HG03066 (cell line): ENCODE data around the gene MORN3.
"Not testable (repeated sequence)": the region's sequence is repeated elsewhere in the genome, so short reads cannot be mapped to it uniquely, and the experiment has no call there.

Experiments
- ATAC-seq: cut with Tn5 transposase; IDR thresholded peaks from one replicate; pipeline ENCODE4 v1.9.1; 2021; ENCODE audit warnings: low read depth; ENCODE audit not compliant: unreplicated experiment

MORN3 gene

DNA sequence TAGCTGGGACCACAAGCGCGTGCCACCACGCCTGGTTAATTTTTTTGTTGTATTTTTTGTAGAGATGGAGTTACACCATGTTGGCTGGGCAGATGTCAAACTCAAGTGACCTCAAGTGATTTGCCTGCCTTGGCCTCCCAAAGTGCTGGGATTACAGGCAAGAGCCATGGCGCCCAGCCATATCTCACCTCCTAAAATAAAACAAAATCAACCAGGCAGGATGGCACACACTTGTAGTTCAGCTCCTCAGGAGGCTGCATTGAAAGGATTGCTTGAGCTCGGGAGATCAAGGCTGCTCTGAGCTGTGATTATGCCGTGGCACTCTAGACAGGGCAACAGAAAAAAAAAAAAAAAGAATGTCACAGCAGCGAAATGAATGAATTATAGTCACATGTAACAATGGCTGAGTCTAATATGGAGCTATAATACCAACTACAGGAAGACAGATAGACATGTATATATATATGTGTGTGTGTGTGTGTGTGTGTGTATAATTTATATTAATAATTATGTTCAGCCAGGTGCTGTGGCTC, 23.8 kb upstream of the MORN3 start:
- no peak for ATAC-seq

GRCh38 chr12:121692744-121693143, 23.3 kb upstream of the MORN3 start:
- not testable (repeated sequence) for ATAC-seq

- no peak for ATAC-seq
These were observed 20.0 kb upstream of the MORN3 start for GRCh38 chr12:121689430-121689829.

DNA sequence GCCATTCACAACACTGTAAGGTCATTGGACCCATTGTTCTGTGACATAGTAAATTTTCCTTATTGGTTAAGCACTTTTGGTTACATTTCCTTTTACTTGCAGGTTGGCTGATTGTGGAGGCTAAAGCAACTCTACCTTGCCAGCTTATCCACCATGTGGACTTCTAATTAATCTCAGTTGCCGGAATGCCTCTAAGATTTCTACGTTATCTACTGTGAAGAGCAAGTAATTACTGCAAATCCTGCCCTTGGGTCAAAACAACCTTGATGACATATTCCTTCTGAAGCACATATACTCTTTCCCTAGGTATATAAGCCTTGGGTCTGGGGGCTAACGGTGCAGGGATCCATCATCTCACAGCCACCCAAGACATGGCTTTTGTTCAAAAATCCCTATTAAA, 19.5 kb upstream of the MORN3 start:
- ATAC-seq: no peak

- not testable (repeated sequence) for ATAC-seq
These were observed 10.3 kb upstream of the MORN3 start for GRCh38 chr12:121679661-121680197.

DNA sequence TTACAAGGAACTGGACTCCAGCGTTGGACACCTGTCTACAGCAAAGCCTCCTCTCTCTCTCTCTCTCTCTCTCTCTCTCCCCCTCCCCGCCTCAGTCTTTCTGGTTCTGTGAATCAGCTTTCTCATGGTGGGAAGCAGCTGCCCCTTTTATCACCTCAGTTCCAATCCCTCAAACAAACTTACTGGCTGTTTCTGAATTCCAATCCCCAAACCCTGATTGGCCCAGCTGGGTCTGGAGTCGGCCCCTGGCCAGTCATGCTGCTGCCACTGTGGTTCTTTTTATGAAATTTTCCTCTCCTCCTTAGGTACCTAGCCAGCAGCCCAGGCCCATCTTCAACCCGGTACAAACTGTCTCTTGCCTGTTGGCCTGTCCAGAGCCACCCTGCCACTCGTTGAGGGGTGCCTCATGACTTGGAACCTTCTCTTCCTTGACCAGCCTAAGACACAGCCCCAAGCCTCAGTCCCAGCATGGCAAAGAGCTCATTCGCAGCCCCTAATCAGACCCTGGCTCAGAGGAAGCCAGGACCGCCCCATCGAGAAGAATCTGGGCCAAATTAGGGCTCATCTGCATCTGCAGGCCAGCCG, 9.4 kb upstream of the MORN3 start:
- no peak for ATAC-seq

DNA sequence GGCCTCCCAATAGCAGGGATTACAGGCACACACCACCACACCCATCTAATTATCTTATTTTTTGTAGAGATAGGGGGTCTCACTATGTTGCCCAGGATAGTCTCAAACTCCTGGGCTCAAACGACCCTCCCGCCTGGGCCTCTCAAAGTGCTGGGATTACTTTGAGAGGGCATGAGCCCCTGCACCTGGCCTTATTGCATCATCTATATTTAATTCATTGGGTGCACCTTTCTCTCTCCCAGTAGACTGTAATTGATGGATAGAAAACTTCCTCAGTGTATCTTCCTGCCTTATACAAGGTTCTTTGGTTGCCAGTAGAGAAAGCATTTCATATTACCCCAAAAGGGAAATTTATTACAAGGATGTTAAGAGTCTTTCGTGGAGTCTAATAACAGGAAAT, 8.9 kb upstream of the MORN3 start:
- no peak for ATAC-seq

DNA sequence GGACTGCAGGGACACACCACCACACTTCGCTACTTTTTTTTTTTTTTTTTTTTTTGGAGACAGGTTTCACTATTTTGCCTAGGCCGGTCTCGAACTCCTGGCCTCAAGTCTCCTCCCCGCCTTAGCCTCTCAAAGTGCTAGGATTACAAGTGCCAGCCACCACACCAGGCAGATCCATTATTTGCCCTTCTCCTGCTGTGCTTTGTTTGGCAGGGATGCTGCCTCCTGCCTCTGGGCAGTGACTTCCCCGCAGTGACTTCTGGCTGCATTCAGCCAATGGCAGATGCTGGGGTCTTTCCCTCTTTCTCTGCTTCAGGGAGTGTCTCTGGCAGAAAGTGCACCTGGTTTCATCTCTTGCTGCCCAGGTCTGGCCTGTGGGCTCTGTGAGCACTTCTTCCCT, 6.7 kb upstream of the MORN3 start:
- no peak for ATAC-seq

DNA sequence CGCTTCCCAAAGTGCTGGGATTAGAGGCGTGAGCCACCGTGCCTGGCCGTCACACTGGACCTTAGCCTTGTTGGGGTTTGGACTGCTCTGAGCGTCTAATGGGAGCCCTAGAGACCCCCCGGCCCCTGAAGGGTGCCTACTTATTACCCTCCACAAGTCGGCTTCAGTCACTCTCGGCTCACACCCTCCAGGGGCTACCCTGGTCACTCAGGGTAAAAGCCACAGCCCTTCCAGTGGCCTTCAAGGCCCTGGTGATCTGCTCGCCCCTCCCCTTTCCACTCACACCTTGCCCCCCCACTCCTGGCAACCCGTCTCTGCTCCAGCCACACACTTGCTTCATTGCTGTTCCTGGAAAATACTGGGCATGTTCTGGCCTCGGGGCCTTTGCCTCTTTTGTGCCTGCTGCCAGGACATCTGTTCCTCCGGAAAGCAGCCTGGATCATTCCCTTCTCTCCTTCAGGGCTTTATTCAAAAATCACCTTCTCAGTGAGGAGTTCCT, 3.6 kb upstream of the MORN3 start:
- ATAC-seq: no peak

- no peak for ATAC-seq
These were observed 519 bp downstream of the MORN3 start for GRCh38 chr12:121668750-121669520.

DNA sequence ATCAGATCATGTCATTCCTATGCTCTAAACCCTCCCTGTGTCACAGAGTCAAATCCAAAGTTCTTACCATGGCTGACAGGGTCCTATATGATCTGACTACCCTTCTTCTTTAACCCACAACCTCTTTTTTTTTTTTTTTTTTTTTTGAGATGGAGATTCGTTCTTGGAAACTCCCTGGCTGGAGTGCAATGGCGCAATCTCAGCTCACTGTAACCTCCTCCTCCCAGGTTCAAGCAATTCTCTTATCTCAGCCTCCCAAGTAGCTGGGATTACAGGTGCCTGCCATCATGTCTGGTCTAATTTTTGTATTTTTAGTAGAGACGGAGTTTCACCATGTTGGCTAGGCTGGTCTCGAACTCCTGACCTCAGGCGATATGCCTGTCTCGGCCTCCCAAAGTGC, 2.6 kb downstream of the MORN3 start:
- not testable (repeated sequence) for ATAC-seq

GRCh38 chr12:121663610-121663929, 5.9 kb downstream of the MORN3 start:
- no peak for ATAC-seq

- not testable (repeated sequence) for ATAC-seq
These were observed 7.9 kb downstream of the MORN3 start for GRCh38 chr12:121661353-121662105.

- ATAC-seq: no peak
These were observed 12.0 kb downstream of the MORN3 start for GRCh38 chr12:121657305-121658008.

- ATAC-seq: no peak
These were observed 13.3 kb downstream of the MORN3 start for GRCh38 chr12:121656122-121656521.

DNA sequence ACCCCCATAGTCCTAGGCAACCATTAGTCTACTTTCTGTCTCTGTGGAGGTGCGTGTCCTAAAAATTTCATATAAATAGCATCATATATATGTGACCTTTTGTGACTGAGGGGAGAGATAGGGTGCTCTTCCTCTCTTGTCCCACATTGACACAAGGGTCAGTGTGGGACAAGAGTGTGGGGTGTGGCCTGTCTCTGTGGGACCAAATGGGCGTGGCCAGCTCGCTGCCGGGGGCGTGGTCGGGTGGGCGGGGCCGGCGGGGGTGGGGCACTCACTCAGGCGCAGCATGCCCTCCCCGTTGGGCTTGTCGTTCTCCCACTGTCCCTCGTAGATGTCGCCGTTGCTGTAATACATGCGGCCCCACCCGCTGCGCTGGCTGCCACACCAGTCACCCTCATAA, 15.5 kb downstream of the MORN3 start:
- ATAC-seq: no peak

DNA sequence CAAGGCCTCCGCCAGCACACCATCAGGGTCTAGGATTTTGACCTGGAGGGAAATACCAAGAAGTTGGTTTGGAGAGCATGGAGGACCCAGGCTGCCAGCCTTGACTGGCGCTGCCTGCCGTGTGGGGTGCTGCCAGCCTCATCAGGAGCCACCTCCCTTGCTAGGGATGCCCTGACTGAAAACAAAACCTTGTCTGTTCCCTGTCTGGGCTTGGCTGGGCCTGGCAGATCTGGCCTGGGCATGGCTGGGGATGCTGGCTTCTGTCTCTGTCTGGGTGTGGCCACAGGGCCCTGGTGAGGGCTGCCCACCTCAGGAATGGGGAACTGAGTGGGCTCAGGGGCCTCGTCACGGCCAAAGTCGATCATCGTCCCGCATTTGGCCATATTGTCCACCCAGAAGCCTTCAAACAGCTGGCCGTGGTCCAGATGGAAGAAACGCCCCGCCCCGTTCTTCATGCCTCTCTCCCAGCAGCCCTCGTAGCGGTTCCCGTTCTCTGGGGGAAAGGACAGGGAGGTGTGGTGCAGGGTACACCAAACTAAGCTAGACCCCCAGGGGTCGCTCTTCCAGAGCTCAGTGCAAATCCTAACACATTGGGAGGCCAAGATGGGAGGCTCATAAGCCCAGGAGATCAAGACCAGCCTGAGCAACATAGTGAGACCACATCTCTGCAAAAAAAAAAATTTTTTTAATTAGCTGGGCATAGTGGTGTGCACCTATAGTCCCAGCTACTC, 16.5 kb downstream of the MORN3 start:
- ATAC-seq: no peak

DNA sequence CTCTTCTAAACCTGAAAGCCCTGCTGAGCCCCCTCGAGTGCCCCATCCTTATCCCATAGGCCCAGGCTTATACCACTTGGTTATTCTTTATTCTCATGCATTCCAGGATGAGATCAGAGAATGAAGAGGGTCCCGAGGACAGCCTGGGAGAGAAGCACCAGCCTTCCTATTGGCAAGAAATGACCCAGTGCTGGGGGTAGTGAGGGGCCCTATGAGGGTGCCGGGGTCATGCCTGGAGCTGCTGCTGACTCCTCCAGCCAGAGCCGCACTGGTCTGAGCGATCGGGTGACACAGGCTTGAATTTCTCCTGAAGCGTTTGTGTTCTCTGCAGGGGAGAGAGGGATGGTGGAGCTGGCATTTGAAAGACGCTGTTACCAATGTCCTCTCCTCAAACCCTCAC, 18.1 kb downstream of the MORN3 start:
- no peak for ATAC-seq

- no peak for ATAC-seq
These were observed 19.6 kb downstream of the MORN3 start for GRCh38 chr12:121649819-121650353.

DNA sequence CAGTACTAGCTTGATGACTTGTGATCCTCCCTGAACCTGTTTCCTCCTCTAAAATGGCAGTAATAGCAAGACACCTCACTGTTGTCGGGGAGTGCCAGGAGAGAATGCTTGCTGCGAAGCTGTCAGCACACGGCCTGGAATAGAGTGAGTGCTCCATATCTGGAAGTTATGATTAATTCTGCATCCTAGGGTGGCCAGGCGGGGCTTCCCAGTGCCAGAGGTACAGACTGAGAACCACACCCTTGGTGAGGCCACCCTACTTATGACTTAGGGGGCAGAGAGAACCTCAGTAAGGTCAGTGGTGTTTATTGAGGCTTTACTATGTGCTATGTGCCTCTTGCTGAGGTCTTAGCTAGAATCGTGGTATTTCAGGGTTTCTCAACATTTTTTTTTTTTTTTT, 20.1 kb downstream of the MORN3 start:
- no peak for ATAC-seq
